Measurements from ENCODE around the gene SSNA1. TPM values are rescaled to one million over a fixed set of nuclear protein-coding genes. Genes with fewer than 3 reads are reported as not detected.

The SSNA1 gene
- total and polyA plus RNA-seq, 2 experiments from 2014 or later = 64.5 to 110 TPM

GRCh38 chr9:137157618-137158415 is 30.7 kb upstream of the SSNA1 start:
- Histone ChIP-seq H3K4me3 (no peak overlapping the region), H3K4me1 (ENCODE audit: low read depth) (no peaks in the 10 kb centered on the region), H3K9me3 (ENCODE audit: low read depth) (no peaks in the 10 kb centered on the region), H3K27ac (no peak overlapping the region), H3K36me3 (no peaks in the 10 kb centered on the region), H3K27me3 (peaks cover 85% of the 10 kb centered on the region)
- DNase-seq (ENCODE audit: low read depth in 1 of 2, low spot score in 1 of 2) = no peak
- TF ChIP-seq, protein P1, sequence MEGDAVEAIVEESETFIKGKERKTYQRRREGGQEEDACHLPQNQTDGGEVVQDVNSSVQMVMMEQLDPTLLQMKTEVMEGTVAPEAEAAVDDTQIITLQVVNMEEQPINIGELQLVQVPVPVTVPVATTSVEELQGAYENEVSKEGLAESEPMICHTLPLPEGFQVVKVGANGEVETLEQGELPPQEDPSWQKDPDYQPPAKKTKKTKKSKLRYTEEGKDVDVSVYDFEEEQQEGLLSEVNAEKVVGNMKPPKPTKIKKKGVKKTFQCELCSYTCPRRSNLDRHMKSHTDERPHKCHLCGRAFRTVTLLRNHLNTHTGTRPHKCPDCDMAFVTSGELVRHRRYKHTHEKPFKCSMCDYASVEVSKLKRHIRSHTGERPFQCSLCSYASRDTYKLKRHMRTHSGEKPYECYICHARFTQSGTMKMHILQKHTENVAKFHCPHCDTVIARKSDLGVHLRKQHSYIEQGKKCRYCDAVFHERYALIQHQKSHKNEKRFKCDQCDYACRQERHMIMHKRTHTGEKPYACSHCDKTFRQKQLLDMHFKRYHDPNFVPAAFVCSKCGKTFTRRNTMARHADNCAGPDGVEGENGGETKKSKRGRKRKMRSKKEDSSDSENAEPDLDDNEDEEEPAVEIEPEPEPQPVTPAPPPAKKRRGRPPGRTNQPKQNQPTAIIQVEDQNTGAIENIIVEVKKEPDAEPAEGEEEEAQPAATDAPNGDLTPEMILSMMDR (IDR thresholded peaks at IDR 0.05; ENCODE audit: low read depth, low read length) = no peak

GRCh38 chr9:137158625-137159024 is 29.9 kb upstream of the SSNA1 start:
- no peak for DNase-seq (ENCODE audit: low read depth in 1 of 2, low spot score in 1 of 2)
- Histone ChIP-seq H3K9me3 (ENCODE audit: low read depth) (no peaks in the 10 kb centered on the region), H3K4me1 (ENCODE audit: low read depth) (no peaks in the 10 kb centered on the region), H3K27me3 (peaks cover 93% of the 10 kb centered on the region), H3K36me3 (no peaks in the 10 kb centered on the region), H3K27ac (no peak overlapping the region), H3K4me3 (no peak overlapping the region)
- TF ChIP-seq, protein P1 (IDR thresholded peaks at IDR 0.05; ENCODE audit: low read depth, low read length) = no peak

DNA sequence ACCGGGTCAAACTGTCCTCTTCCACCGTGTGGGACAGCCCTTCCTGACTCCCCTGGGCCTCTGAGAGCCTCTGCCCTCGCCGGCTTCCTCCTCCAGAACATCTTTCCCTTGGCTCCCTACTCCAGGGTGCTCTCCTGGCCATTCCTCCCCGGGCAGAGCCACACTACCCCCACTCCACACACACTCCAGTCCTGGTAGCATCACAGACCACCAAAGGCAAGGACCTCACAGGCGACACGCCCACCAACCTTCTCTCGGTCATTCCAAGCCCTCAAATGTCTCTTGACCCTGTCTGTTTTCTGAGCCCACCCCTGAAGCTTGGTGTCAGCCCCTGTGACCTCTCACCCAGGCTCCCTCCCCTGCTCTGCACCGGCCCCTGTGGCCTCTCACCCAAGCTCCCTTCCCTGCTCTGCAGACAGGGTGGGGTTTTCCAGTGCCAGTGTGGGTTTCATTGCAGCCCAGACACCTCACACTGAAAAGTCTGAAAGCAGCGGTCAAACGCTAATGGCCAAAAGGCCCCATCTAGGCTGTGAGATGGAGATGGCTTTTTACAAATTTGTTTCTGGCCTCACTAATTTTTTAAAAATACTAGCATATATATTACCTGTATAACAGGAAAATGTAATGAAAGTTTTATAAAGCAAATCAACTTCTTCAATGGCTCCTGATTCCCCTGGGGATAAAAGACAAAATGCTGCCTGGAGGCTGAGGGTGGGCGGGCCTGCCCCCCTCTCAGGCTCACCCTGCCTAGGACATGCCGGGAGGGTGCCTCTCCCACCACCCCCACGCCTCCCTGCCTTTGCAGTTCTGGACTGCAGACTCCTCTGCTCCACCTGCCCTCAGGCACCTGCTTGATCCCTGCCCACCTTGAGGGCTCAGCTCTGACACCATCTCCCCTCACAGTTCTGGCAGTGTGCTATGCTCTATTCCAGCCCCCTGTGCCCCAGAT is 29.1 kb upstream of the SSNA1 start:
- Histone ChIP-seq H3K27ac (no peak overlapping the region), H3K27me3 (peaks cover 100% of the 10 kb centered on the region), H3K4me1 (ENCODE audit: low read depth) (no peaks in the 10 kb centered on the region), H3K4me3 (no peak overlapping the region), H3K36me3 (no peaks in the 10 kb centered on the region), H3K9me3 (ENCODE audit: low read depth) (no peaks in the 10 kb centered on the region)
- no peak for DNase-seq (ENCODE audit: low read depth in 1 of 2, low spot score in 1 of 2)
- TF ChIP-seq, protein P1 (IDR thresholded peaks at IDR 0.05; ENCODE audit: low read depth, low read length) = no peak

DNA sequence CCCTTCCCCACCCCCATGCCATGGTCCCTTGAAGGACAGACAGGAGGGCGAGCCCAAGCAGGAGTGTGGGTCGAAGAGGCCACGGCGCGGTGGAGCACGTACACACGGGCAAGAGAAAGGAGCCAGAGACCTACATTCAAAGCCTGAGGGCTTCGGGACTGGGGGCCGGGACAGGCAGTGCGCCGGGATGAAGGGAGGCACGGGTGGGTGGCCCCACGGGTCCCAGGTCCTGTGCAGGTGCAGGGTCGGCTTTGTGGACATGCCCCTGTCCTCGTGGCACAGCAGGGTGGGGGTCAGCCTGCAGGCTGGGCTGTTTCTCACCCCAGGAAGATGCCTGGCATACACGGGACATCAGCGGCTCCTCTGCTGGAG is 28.4 kb upstream of the SSNA1 start:
- no peaks in the 10 kb centered on the region for H3K9me3 ChIP-seq (ENCODE audit: low read depth)
- H3K36me3 ChIP-seq = no peaks in the 10 kb centered on the region
- H3K4me1 ChIP-seq (ENCODE audit: low read depth) = no peaks in the 10 kb centered on the region
- TF ChIP-seq, protein P1 (IDR thresholded peaks at IDR 0.05; ENCODE audit: low read depth, low read length) = no peak
- peaks cover 100% of the 10 kb centered on the region for H3K27me3 ChIP-seq
- no peak overlapping the region for H3K4me3 ChIP-seq
- DNase-seq (ENCODE audit: low read depth in 1 of 2, low spot score in 1 of 2) = no peak
- no peak overlapping the region for H3K27ac ChIP-seq

DNA sequence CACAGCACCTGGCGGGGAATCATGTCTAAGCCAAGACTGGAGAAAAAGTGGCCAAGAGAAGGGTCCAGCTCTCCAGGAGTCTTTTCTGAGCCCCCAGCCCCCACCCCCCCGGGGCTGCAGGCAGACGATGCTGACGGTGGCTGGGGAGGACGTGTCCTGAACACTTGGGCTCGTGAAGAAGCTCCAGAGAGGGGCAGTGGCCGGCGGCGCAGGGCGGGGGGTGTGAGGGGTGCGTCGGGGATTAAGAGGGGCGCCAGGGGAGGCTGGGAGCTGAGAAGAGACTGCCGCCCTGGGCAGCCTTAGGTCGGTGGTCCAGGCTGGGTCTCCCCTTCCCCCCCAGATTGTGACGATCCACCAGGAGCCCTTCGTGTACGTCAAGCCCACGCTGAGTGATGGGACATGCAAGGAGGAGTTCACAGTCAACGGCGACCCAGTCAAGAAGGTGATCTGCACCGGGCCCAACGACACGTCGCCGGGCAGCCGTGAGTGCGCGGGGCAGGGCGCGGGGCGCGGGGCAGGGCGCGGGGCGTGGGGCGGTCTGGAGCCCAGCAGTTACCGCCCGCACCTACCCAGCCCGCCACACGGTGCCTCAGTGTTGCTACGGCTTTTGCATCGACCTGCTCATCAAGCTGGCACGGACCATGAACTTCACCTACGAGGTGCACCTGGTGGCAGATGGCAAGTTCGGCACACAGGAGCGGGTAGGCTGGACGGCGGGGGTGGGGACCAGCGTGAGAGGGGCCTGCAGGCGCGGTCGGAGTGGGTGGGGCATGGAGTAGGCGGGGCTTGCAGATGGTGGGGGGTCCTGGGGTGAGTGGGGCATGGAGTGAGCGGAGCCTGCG is 27.5 kb upstream of the SSNA1 start:
- Histone ChIP-seq H3K36me3 (no peaks in the 10 kb centered on the region), H3K27ac (no peak overlapping the region), H3K9me3 (ENCODE audit: low read depth) (no peaks in the 10 kb centered on the region), H3K27me3 (peaks cover 100% of the 10 kb centered on the region), H3K4me3 (no peak overlapping the region), H3K4me1 (ENCODE audit: low read depth) (no peaks in the 10 kb centered on the region)
- no peak for DNase-seq (ENCODE audit: low read depth in 1 of 2, low spot score in 1 of 2)
- TF ChIP-seq, protein P1 (IDR thresholded peaks at IDR 0.05; ENCODE audit: low read depth, low read length) = no peak
